ENCODE results near the gene GSTO2. TPM values are rescaled to one million over a fixed set of nuclear protein-coding genes. Genes with fewer than 3 reads are reported as not detected.

Gene GSTO2
- total and polyA plus RNA-seq, 10 of the 15 experiments (the other 5 are each of a cell fraction or from before 2014, with no cell fraction given): 0.16 to 0.86 (median 0.46) TPM

- peak; percentile 19 for TF ChIP-seq CUX1 (IDR thresholded peaks at IDR 0.05; ENCODE audit: insufficient replicate concordance, low read depth, low read length)
- no peak for TF ChIP-seq ZSCAN29 (IDR thresholded peaks at IDR 0.05)
- TF ChIP-seq ETV6 (conservative IDR thresholded peaks at IDR 0.05 in 1 of 2, IDR thresholded peaks at IDR 0.05 in 1 of 2; ENCODE audit: borderline replicate concordance in 1 of 2, low read depth in 1 of 2): peak in 1 of 2 experiments; percentile 70; a peak in 2 of 4 replicates
- no peak for TF ChIP-seq NFYA (IDR thresholded peaks at IDR 0.05; ENCODE audit: borderline replicate concordance, low read depth, low read length)
- TF ChIP-seq SP1 (IDR thresholded peaks at IDR 0.05; ENCODE audit: low read depth, low read length): no peak
- TF ChIP-seq ZBED1 (IDR thresholded peaks at IDR 0.05; ENCODE audit: borderline replicate concordance): no peak
- TF ChIP-seq IKZF2 (IDR thresholded peaks at IDR 0.05): peak; percentile 100
- TF ChIP-seq, protein P1, sequence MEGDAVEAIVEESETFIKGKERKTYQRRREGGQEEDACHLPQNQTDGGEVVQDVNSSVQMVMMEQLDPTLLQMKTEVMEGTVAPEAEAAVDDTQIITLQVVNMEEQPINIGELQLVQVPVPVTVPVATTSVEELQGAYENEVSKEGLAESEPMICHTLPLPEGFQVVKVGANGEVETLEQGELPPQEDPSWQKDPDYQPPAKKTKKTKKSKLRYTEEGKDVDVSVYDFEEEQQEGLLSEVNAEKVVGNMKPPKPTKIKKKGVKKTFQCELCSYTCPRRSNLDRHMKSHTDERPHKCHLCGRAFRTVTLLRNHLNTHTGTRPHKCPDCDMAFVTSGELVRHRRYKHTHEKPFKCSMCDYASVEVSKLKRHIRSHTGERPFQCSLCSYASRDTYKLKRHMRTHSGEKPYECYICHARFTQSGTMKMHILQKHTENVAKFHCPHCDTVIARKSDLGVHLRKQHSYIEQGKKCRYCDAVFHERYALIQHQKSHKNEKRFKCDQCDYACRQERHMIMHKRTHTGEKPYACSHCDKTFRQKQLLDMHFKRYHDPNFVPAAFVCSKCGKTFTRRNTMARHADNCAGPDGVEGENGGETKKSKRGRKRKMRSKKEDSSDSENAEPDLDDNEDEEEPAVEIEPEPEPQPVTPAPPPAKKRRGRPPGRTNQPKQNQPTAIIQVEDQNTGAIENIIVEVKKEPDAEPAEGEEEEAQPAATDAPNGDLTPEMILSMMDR (IDR thresholded peaks at IDR 0.05 in 2 of 3, conservative IDR thresholded peaks at IDR 0.05 in 1 of 3; ENCODE audit: control insufficient read depth in 2 of 3, extremely low read depth in 1 of 3, insufficient read depth in 1 of 3, low read depth in 3 of 3, low read length in 3 of 3): no peak
- TF ChIP-seq RCOR1 (conservative IDR thresholded peaks at IDR 0.05; ENCODE audit: low read depth, low read length): no peak
- 0 out of 2 replicates have a peak, but pooled peaks have one; percentile 76 for TF ChIP-seq MTA3 (IDR thresholded peaks at IDR 0.05; ENCODE audit: borderline replicate concordance, low read length)
- TF ChIP-seq NKRF (conservative IDR thresholded peaks at IDR 0.05): no peak
- no peak for TF ChIP-seq SREBF2 (IDR thresholded peaks at IDR 0.05; ENCODE audit: low read length)
- no peak for TF ChIP-seq ELK1 (IDR thresholded peaks at IDR 0.05; ENCODE audit: low read depth, low read length)
- TF ChIP-seq, protein P2, sequence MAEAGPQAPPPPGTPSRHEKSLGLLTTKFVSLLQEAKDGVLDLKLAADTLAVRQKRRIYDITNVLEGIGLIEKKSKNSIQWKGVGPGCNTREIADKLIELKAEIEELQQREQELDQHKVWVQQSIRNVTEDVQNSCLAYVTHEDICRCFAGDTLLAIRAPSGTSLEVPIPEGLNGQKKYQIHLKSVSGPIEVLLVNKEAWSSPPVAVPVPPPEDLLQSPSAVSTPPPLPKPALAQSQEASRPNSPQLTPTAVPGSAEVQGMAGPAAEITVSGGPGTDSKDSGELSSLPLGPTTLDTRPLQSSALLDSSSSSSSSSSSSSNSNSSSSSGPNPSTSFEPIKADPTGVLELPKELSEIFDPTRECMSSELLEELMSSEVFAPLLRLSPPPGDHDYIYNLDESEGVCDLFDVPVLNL (IDR thresholded peaks at IDR 0.05; ENCODE audit: low read depth, low read length): no peak
Measured at GRCh38 chr10:104349623-104350126, 80.7 kb downstream of the GSTO2 start (continued).

Measured in GM12878 (cell line).